Measurements from ENCODE around the gene GTF2F2.

- TF ChIP-seq SP1 (IDR thresholded peaks at IDR 0.05) (no peak), NFRKB (IDR thresholded peaks at IDR 0.05) (no peak), FOXA1 (IDR thresholded peaks at IDR 0.05) (no peak), TARDBP (IDR thresholded peaks at IDR 0.05) (no peak), L3MBTL2 (conservative IDR thresholded peaks at IDR 0.05) (no peak), FOXM1 (IDR thresholded peaks at IDR 0.05; ENCODE audit: borderline replicate concordance) (no peak), ZNF384 (IDR thresholded peaks at IDR 0.05) (no peak), PKNOX1 (IDR thresholded peaks at IDR 0.05) (no peak), HDGF (IDR thresholded peaks at IDR 0.05; ENCODE audit: borderline replicate concordance) (no peak), SUZ12 (IDR thresholded peaks at IDR 0.05) (no peak)
Observed at GRCh38 chr13:45185286-45185685, 65.0 kb downstream of the GTF2F2 start.

Data from HEK293T (cell line).